Endothelial cell (in vitro differentiated cells): ENCODE data around the gene CGB1. TPM values are rescaled to one million over a fixed set of nuclear protein-coding genes. Genes with fewer than 3 reads are reported as not detected.

Experiments
- DNase-seq: peaks from one replicate; pipeline ENCODE4 v3.0.0; 2021; ENCODE audit warnings: low spot score
- H3K27ac Mint-ChIP-seq: one replicate; pipeline ENCODE4 v1.8.0; 2021; ENCODE audit warnings: mixed read lengths, inconsistent platforms; ENCODE audit not compliant: unreplicated experiment
- H3K27me3 Mint-ChIP-seq: one replicate; pipeline ENCODE4 v1.8.0; 2021; ENCODE audit warnings: mild to moderate bottlenecking, moderate library complexity, mixed read lengths, inconsistent platforms; ENCODE audit not compliant: unreplicated experiment
- H3K36me3 Mint-ChIP-seq: one replicate; pipeline ENCODE4 v1.8.0; 2021; ENCODE audit warnings: mild to moderate bottlenecking, low read depth, mixed read lengths, inconsistent platforms; ENCODE audit not compliant: unreplicated experiment
- H3K4me1 Mint-ChIP-seq: one replicate; pipeline ENCODE4 v1.8.0; 2021; ENCODE audit warnings: mild to moderate bottlenecking, mixed read lengths, inconsistent platforms; ENCODE audit not compliant: unreplicated experiment
- H3K4me3 Mint-ChIP-seq: one replicate; pipeline ENCODE4 v1.8.0; 2021; ENCODE audit warnings: mild to moderate bottlenecking, mixed read lengths, inconsistent platforms; ENCODE audit not compliant: unreplicated experiment
- H3K9me3 Mint-ChIP-seq: one replicate; pipeline ENCODE4 v1.8.0; 2021; ENCODE audit warnings: mixed read lengths, inconsistent platforms; ENCODE audit not compliant: unreplicated experiment
- total RNA-seq: library from RNA; stranded (reverse); fragmentation: NEBNext Ultra II Directional; extraction: Animal tissue kit (Norgen Biotek cat#: 25700); gene quantifications from one replicate; pipeline ENCODE4 v1.2.1, GENCODE V29; 2021; ENCODE audit not compliant: unreplicated experiment
- TF ChIP-seq, protein P1 (sequence below): fragments of 200-600 bp; sonication (generic); IDR thresholded peaks from one replicate; pipeline ENCODE4 v1.5.0; 2021; ENCODE audit warnings: antibody characterized with exemption; ENCODE audit not compliant: unreplicated experiment

The CGB1 gene
- total RNA-seq, 1 donor from 2014 or later, result not detected

GRCh38 chr19:49064768-49065611 lies 28.3 kb upstream of the CGB1 start, which contains the start of gene NTF4:
Gene NTF4 (minus strand): TSS chr19:49064818. CDS start chr19:49061997, 2,821 bp downstream.
- DNase-seq, result peak; percentile 54
- Mint-ChIP-seq H3K27me3 (peaks cover 14% of the 10 kb centered on the region), H3K9me3 (no peaks in the 10 kb centered on the region), H3K4me3 (peak within 1 kb of the TSS; percentile 47), H3K36me3 (peaks cover 8% of the 10 kb centered on the region), H3K4me1 (peaks cover 2% of the 10 kb centered on the region), H3K27ac (no peak within 1 kb of the TSS)
- TF ChIP-seq, protein P1, sequence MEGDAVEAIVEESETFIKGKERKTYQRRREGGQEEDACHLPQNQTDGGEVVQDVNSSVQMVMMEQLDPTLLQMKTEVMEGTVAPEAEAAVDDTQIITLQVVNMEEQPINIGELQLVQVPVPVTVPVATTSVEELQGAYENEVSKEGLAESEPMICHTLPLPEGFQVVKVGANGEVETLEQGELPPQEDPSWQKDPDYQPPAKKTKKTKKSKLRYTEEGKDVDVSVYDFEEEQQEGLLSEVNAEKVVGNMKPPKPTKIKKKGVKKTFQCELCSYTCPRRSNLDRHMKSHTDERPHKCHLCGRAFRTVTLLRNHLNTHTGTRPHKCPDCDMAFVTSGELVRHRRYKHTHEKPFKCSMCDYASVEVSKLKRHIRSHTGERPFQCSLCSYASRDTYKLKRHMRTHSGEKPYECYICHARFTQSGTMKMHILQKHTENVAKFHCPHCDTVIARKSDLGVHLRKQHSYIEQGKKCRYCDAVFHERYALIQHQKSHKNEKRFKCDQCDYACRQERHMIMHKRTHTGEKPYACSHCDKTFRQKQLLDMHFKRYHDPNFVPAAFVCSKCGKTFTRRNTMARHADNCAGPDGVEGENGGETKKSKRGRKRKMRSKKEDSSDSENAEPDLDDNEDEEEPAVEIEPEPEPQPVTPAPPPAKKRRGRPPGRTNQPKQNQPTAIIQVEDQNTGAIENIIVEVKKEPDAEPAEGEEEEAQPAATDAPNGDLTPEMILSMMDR, result no peak

GRCh38 chr19:49064029-49064629 lies 27.4 kb upstream of the CGB1 start:
- TF ChIP-seq, protein P1, result no peak
- Mint-ChIP-seq H3K27me3 (peaks cover 15% of the 10 kb centered on the region), H3K36me3 (peaks cover 2% of the 10 kb centered on the region), H3K4me1 (peaks cover 2% of the 10 kb centered on the region), H3K4me3 (peak overlapping the region; percentile 47), H3K27ac (no peak overlapping the region), H3K9me3 (no peaks in the 10 kb centered on the region)
- DNase-seq, result no peak

GRCh38 chr19:49061445-49061844 lies 24.8 kb upstream of the CGB1 start:
- Mint-ChIP-seq H3K36me3 (no peaks in the 10 kb centered on the region), H3K4me1 (peaks cover 9% of the 10 kb centered on the region), H3K27ac (no peak overlapping the region), H3K27me3 (peaks cover 25% of the 10 kb centered on the region), H3K4me3 (no peak overlapping the region), H3K9me3 (no peaks in the 10 kb centered on the region)
- DNase-seq, result no peak
- TF ChIP-seq, protein P1, result no peak

- Mint-ChIP-seq H3K36me3 (no peaks in the 10 kb centered on the region), H3K27me3 (peaks cover 23% of the 10 kb centered on the region), H3K4me3 (no peak overlapping the region), H3K4me1 (peaks cover 9% of the 10 kb centered on the region), H3K27ac (no peak overlapping the region), H3K9me3 (no peaks in the 10 kb centered on the region)
- no peak for DNase-seq
- TF ChIP-seq, protein P1, result no peak
These were observed 24.3 kb upstream of the CGB1 start for GRCh38 chr19:49061000-49061399.

DNA sequence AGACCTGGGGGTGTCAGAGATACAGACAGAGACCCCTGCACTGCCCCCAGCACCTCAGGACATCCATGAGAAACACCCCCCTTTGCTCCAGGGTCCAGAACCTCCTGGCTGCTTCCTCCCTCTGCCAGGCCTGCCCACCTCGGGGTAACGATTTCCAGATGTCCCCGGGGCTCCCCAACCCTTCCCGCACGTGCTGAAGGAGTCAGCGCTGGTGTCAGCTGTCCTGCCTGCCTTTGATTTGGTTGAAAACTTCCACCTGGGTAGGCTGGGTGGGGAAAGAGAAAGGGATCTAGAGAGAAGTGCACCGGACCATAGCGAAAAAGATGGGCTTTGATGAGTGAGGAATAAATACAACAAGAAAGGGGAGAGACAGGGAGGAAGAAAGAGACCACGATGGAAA lies 22.4 kb upstream of the CGB1 start:
- Mint-ChIP-seq H3K27me3 (peaks cover 23% of the 10 kb centered on the region), H3K4me1 (peaks cover 8% of the 10 kb centered on the region), H3K9me3 (no peaks in the 10 kb centered on the region), H3K27ac (no peak overlapping the region), H3K36me3 (no peaks in the 10 kb centered on the region), H3K4me3 (peak overlapping the region; percentile 10)
- TF ChIP-seq, protein P1, result no peak
- no peak for DNase-seq
